GM18907 (cell line): ENCODE data around the gene ARHGAP15.
A peak's percentile ranks its signal among the peaks of the same experiment; 100 is the strongest.

Source experiments
- ATAC-seq: cut with Tn5 transposase; IDR thresholded peaks from one replicate; pipeline ENCODE4 v1.9.1; 2021; ENCODE audit warnings: mild to moderate bottlenecking, moderate library complexity; ENCODE audit not compliant: unreplicated experiment

Gene ARHGAP15

GRCh38 chr2:143700865-143701264 is 571.6 kb downstream of the ARHGAP15 start:
- ATAC-seq: no peak

- ATAC-seq: no peak
These were observed 572.6 kb downstream of the ARHGAP15 start for GRCh38 chr2:143701785-143702184.

GRCh38 chr2:143702931-143703330 is 573.7 kb downstream of the ARHGAP15 start:
- ATAC-seq: no peak

- ATAC-seq: peak; percentile 50
These were observed 575.4 kb downstream of the ARHGAP15 start for GRCh38 chr2:143704451-143705106.

- no peak for ATAC-seq
These were observed 576.0 kb downstream of the ARHGAP15 start for GRCh38 chr2:143705108-143705707.

- ATAC-seq: no peak
These were observed 577.1 kb downstream of the ARHGAP15 start for GRCh38 chr2:143706354-143706753.

GRCh38 chr2:143708682-143709081 is 579.5 kb downstream of the ARHGAP15 start:
- no peak for ATAC-seq

GRCh38 chr2:143710196-143710595 is 581.0 kb downstream of the ARHGAP15 start:
- no peak for ATAC-seq

GRCh38 chr2:143710879-143711278 is 581.7 kb downstream of the ARHGAP15 start:
- no peak for ATAC-seq

GRCh38 chr2:143716522-143716921 is 587.3 kb downstream of the ARHGAP15 start:
- ATAC-seq: no peak

- ATAC-seq: no peak
These were observed 587.8 kb downstream of the ARHGAP15 start for GRCh38 chr2:143717053-143717452.

- ATAC-seq: no peak
These were observed 588.4 kb downstream of the ARHGAP15 start for GRCh38 chr2:143717536-143718168.

- ATAC-seq: no peak
These were observed 589.5 kb downstream of the ARHGAP15 start for GRCh38 chr2:143718745-143719144.

- ATAC-seq: no peak
These were observed 590.2 kb downstream of the ARHGAP15 start for GRCh38 chr2:143719406-143719805.

GRCh38 chr2:143720095-143720664 is 591.0 kb downstream of the ARHGAP15 start:
- no peak for ATAC-seq

GRCh38 chr2:143725400-143725799 is 596.2 kb downstream of the ARHGAP15 start:
- no peak for ATAC-seq

- no peak for ATAC-seq
These were observed 597.1 kb downstream of the ARHGAP15 start for GRCh38 chr2:143726151-143726845.

- no peak for ATAC-seq
These were observed 599.3 kb downstream of the ARHGAP15 start for GRCh38 chr2:143728498-143728897.

- ATAC-seq: no peak
These were observed 600.1 kb downstream of the ARHGAP15 start for GRCh38 chr2:143729296-143729814.

- ATAC-seq: peak; percentile 83
These were observed 601.1 kb downstream of the ARHGAP15 start for GRCh38 chr2:143730155-143730952.
